H1 (cell line): ENCODE results near the gene NFKBIE. TPM values are rescaled to one million over a fixed set of nuclear protein-coding genes. Genes with fewer than 3 reads are reported as not detected.

Experiments
- CTCF ChIA-PET: fragments of 300-600 bp; sonication (Branson Sonifier 250); formaldehyde crosslinking; loops from one replicate; lab custom pipeline; 2021; ENCODE audit not compliant: partially characterized antibody; lab: Charles Lee
- POLR2A ChIA-PET: fragments of 300-600 bp; sonication (Branson Sonifier 250); formaldehyde crosslinking; loops from one replicate; lab custom pipeline; 2021; ENCODE audit warnings: inconsistent platforms; ENCODE audit not compliant: partially characterized antibody; lab: Charles Lee
- DNase-seq, 2 experiments: peaks; one replicate each; pipeline versions ENCODE4 v3.0.0 to v3.0.0-alpha.2; 2010 to 2022; ENCODE audit warnings: low spot score in 2 of 2, low read depth in 1 of 2, mixed read lengths in 1 of 2
- FAIRE-seq: peaks from 2 replicates; lab custom pipeline; 2011; peaks lifted over from hg19 to GRCh38; lab: Jason Lieb, UNC
- H2AFZ ChIP-seq: 2 replicates; pipeline ENCODE4 v1.8.1; 2012; ENCODE audit warnings: low read length, inconsistent platforms
- H2AK5ac ChIP-seq: 2 replicates; pipeline ENCODE4 v1.6.1; 2013; ENCODE audit warnings: low read depth, low read length
- H2BK120ac ChIP-seq: replicated peaks from 2 replicates; pipeline ENCODE3; 2013; ENCODE audit warnings: low read depth, low read length, inconsistent platforms
- H2BK12ac ChIP-seq: 2 replicates; pipeline ENCODE4 v1.6.1; 2013; ENCODE audit warnings: low read depth, low read length
- H2BK15ac ChIP-seq: 2 replicates; pipeline ENCODE4 v1.6.1; 2013; ENCODE audit warnings: low read length
- H2BK20ac ChIP-seq: 2 replicates; pipeline ENCODE4 v1.6.1; 2013; ENCODE audit warnings: low read length
- H2BK5ac ChIP-seq: 2 replicates; pipeline ENCODE4 v1.6.1; 2013; ENCODE audit warnings: low read depth, low read length
- H3K14ac ChIP-seq: 2 replicates; pipeline ENCODE4 v1.6.1; 2013; ENCODE audit warnings: inconsistent platforms; ENCODE audit not compliant: insufficient read length
- H3K18ac ChIP-seq: 2 replicates; pipeline ENCODE4 v1.6.1; 2013; ENCODE audit warnings: low read length; ENCODE audit errors: extremely low read depth
- H3K23ac ChIP-seq: 2 replicates; pipeline ENCODE4 v1.6.1; 2013; ENCODE audit warnings: inconsistent platforms; ENCODE audit not compliant: insufficient read length
- H3K23me2 ChIP-seq: 2 replicates; pipeline ENCODE4 v1.6.1; 2013; ENCODE audit warnings: low read depth, low read length
- H3K27ac ChIP-seq: 2 replicates; pipeline ENCODE4 v1.6.1; 2011; ENCODE audit warnings: low read depth, low read length, inconsistent platforms
- H3K27me3 ChIP-seq, 4 experiments: replicated peaks in 1 of 4; 1 replicate in 1 of 4; 2 replicates in 3 of 4; pipeline versions ENCODE4 v1.6.1 to v1.8.1; 2011 to 2013; ENCODE audit warnings: low read length in 3 of 4, mild to moderate bottlenecking in 3 of 4, inconsistent platforms in 2 of 4, mixed read lengths in 2 of 4, moderate library complexity in 1 of 4; ENCODE audit not compliant: control insufficient read depth in 3 of 4, insufficient read depth in 3 of 4; ENCODE audit errors: extremely low read depth in 1 of 4
- H3K36me3 ChIP-seq, 4 experiments: 2 replicates each; pipeline versions ENCODE4 v1.6.1 to v1.8.1; 2011 to 2013; ENCODE audit warnings: mild to moderate bottlenecking in 4 of 4, low read length in 3 of 4, moderate library complexity in 2 of 4, control low read depth in 1 of 4, inconsistent platforms in 1 of 4; ENCODE audit not compliant: insufficient read depth in 4 of 4, control insufficient read depth in 2 of 4
- H3K4ac ChIP-seq: replicated peaks from 2 replicates; pipeline ENCODE3; 2013; ENCODE audit warnings: low read length, low read depth, mixed read lengths, inconsistent platforms; ENCODE audit not compliant: insufficient read length
- H3K4me1 ChIP-seq, 4 experiments: replicated peaks in 1 of 4; 1 replicate in 1 of 4; 2 replicates in 3 of 4; pipeline versions ENCODE4 v1.6.1 to v1.8.1; 2011 to 2013; ENCODE audit warnings: low read length in 3 of 4, inconsistent platforms in 2 of 4, mixed read lengths in 1 of 4; ENCODE audit not compliant: insufficient read depth in 4 of 4, control insufficient read depth in 3 of 4
- H3K4me2 ChIP-seq, 2 experiments: 2 replicates each; pipeline versions ENCODE4 v1.6.1 to v1.8.1; 2011 to 2013; ENCODE audit warnings: low read depth in 2 of 2, low read length in 2 of 2, control low read depth in 1 of 2, inconsistent platforms in 1 of 2, mild to moderate bottlenecking in 1 of 2; ENCODE audit not compliant: insufficient read depth in 1 of 2
- H3K4me3 ChIP-seq, 4 experiments: fragments of 200-600, 300-600 bp in 1 of 4; sonication (generic), shearing (Covaris generic), sonication (Bioruptor Twin) in 1 of 4; 2 replicates each; pipeline versions ENCODE4 v1.5.1 to v1.8.1; 2011 to 2016; ENCODE audit warnings: low read length in 4 of 4, low read depth in 3 of 4, control low read depth in 2 of 4, inconsistent platforms in 2 of 4, mild to moderate bottlenecking in 2 of 4, mixed read lengths in 1 of 4, moderate library complexity in 1 of 4; ENCODE audit not compliant: insufficient read depth in 2 of 4; ENCODE audit errors: extremely low read depth in 1 of 4
- H3K56ac ChIP-seq: replicated peaks from 2 replicates; pipeline ENCODE3; 2013; ENCODE audit warnings: low read depth, mild to moderate bottlenecking, mixed read lengths, low read length, inconsistent platforms; ENCODE audit not compliant: insufficient read length
- H3K79me1 ChIP-seq: 2 replicates; pipeline ENCODE4 v1.6.1; 2013; ENCODE audit warnings: low read depth, low read length, control low read depth
- H3K79me2 ChIP-seq, 2 experiments: 2 replicates each; pipeline versions ENCODE4 v1.6.1 to v1.8.1; 2012 to 2013; ENCODE audit warnings: low read length in 2 of 2, mild to moderate bottlenecking in 2 of 2, inconsistent platforms in 1 of 2; ENCODE audit not compliant: insufficient read depth in 2 of 2, control insufficient read depth in 1 of 2
- H3K9ac ChIP-seq, 4 experiments: replicated peaks in 1 of 4; 1 replicate in 1 of 4; 2 replicates in 3 of 4; pipeline versions ENCODE4 v1.6.1 to v1.8.1; 2011 to 2013; ENCODE audit warnings: low read depth in 3 of 4, low read length in 3 of 4, control low read depth in 2 of 4, mild to moderate bottlenecking in 2 of 4, moderate library complexity in 2 of 4, inconsistent platforms in 1 of 4; ENCODE audit errors: extremely low read depth in 1 of 4
- H3K9me3 ChIP-seq, 2 experiments: 2 replicates each; pipeline versions ENCODE4 v1.6.1 to v1.8.1; 2012 to 2013; ENCODE audit warnings: mild to moderate bottlenecking in 2 of 2, moderate library complexity in 2 of 2, control low read depth in 1 of 2, inconsistent platforms in 1 of 2, low read depth in 1 of 2, low read length in 1 of 2, mixed read lengths in 1 of 2; ENCODE audit not compliant: insufficient read depth in 2 of 2
- H4K20me1 ChIP-seq, 2 experiments: replicated peaks in 1 of 2; 2 replicates each; pipeline versions ENCODE3 to v1.8.1; 2011 to 2013; ENCODE audit warnings: inconsistent platforms in 2 of 2, low read length in 2 of 2, mild to moderate bottlenecking in 1 of 2; ENCODE audit not compliant: insufficient read depth in 2 of 2, control insufficient read depth in 1 of 2
- H4K5ac ChIP-seq: 2 replicates; pipeline ENCODE4 v1.6.1; 2013; ENCODE audit warnings: low read length, low read depth, mixed read lengths, inconsistent platforms; ENCODE audit not compliant: insufficient read length
- H4K8ac ChIP-seq: 2 replicates; pipeline ENCODE4 v1.8.0; 2013; ENCODE audit warnings: mild to moderate bottlenecking, moderate library complexity, low read length, inconsistent platforms; ENCODE audit not compliant: insufficient read depth; ENCODE audit errors: extremely low read depth
- H4K91ac ChIP-seq: replicated peaks from 2 replicates; pipeline ENCODE3; 2013; ENCODE audit warnings: low read length, mixed read lengths, inconsistent platforms; ENCODE audit not compliant: insufficient read length
- CHD2 ChIP-seq: IDR thresholded peaks from 2 replicates; pipeline ENCODE4 v1.6.1; 2012; ENCODE audit warnings: low read length, improper control_type of control experiment
- KDM5A ChIP-seq: fragments of 200-600 bp; IDR thresholded peaks from 2 replicates; pipeline ENCODE4 v1.7.1; 2012; ENCODE audit warnings: mild to moderate bottlenecking, low read length, inconsistent platforms, mixed read lengths
- POLR2A ChIP-seq, 2 experiments: IDR thresholded peaks; 1 replicate in 1 of 2; 2 replicates in 1 of 2; pipeline ENCODE4 v1.6.1; 2011; ENCODE audit warnings: low read depth in 2 of 2, low read length in 2 of 2, mild to moderate bottlenecking in 2 of 2; ENCODE audit errors: control extremely low read depth in 1 of 2
- POLR2AphosphoS5 ChIP-seq: IDR thresholded peaks from 2 replicates; pipeline ENCODE4 v1.6.1; 2011; ENCODE audit warnings: low read depth, low read length
- RNF2 ChIP-seq: fragments of 200-900, 300-1000 bp; sonication (generic); IDR thresholded peaks from 2 replicates; pipeline ENCODE4 v1.7.1; 2016; ENCODE audit warnings: borderline replicate concordance, low read depth, mild to moderate bottlenecking, antibody characterized with exemption, low read length; ENCODE audit not compliant: poor library complexity, severe bottlenecking; ENCODE audit errors: missing control alignments
- RXRA ChIP-seq: IDR thresholded peaks from 2 replicates; pipeline ENCODE4 v1.6.1; 2011; ENCODE audit warnings: low read depth, mild to moderate bottlenecking, low read length, moderate library complexity; ENCODE audit not compliant: insufficient read depth
- SUZ12 ChIP-seq: fragments of 200-600 bp; sonication (generic); IDR thresholded peaks from 2 replicates; pipeline ENCODE4 v1.6.1; 2012; ENCODE audit warnings: mild to moderate bottlenecking, inconsistent platforms, low read length, moderate library complexity, mixed read lengths
- TAF7 ChIP-seq: optimal IDR thresholded peaks from 2 replicates; pipeline ENCODE3; 2011; ENCODE audit warnings: low read depth, mild to moderate bottlenecking, inconsistent platforms, low read length, moderate library complexity, borderline replicate concordance
- TBP ChIP-seq: IDR thresholded peaks from 2 replicates; pipeline ENCODE4 v1.6.1; 2011; ENCODE audit warnings: low read depth, low read length, improper control_type of control experiment
- TCF12 ChIP-seq: IDR thresholded peaks from 2 replicates; pipeline ENCODE4 v1.6.1; 2011; ENCODE audit warnings: low read depth, mild to moderate bottlenecking, low read length
- WGBS, 2 experiments: shearing (Covaris generic) in 1 of 2; methylation state at CpG; one replicate each; pipeline versions ENCODE4 v1.1.6 to v1.1.7; 2013 to 2015; ENCODE audit warnings: low lambda C conversion rate in 2 of 2, mixed read lengths in 2 of 2, inconsistent platforms in 1 of 2, low coverage in 1 of 2, missing lambda C conversion rate in 1 of 2; ENCODE audit not compliant: insufficient replicate concordance in 2 of 2, insufficient coverage in 1 of 2, insufficient read length in 1 of 2; ENCODE audit errors: extremely low coverage in 1 of 2, missing lambda C conversion rate in 1 of 2; 5-methylcytosine and 5-hydroxymethylcytosine counted together
- polyA plus RNA-seq, 7 experiments: library from polyadenylated mRNA; depleted of rRNA in 3 of 7; stranded (reverse) in 5 of 7; unstranded in 2 of 7; fragments of >200 nt in 5 of 7; fragments of 200-250 nt in 2 of 7; gene quantifications; 1 replicate in 5 of 7; 2 replicates in 1 of 7; 4 replicates in 1 of 7; pipeline versions ENCODE4 v1.2.1 to v1.2.3, GENCODE V29; 2011 to 2013; ENCODE audit warnings: missing spikeins in 2 of 7, mixed read lengths in 2 of 7
- total RNA-seq: library from RNA; stranded (reverse); fragmentation: NEBNext Ultra II Directional; extraction: Animal tissue kit (Norgen Biotek cat#: 25700); gene quantifications from 2 replicates; pipeline ENCODE4 v1.2.1, GENCODE V29; 2021
- TF ChIP-seq, protein P1 (sequence below): IDR thresholded peaks from 2 replicates; pipeline ENCODE4 v1.6.1; 2011; ENCODE audit warnings: low read depth, mild to moderate bottlenecking, low read length; ENCODE audit not compliant: insufficient read depth
- TF ChIP-seq, protein P2 (sequence below): IDR thresholded peaks from 2 replicates; pipeline ENCODE4 v1.6.1; 2011; ENCODE audit warnings: low read length, improper control_type of control experiment

The NFKBIE gene
- total and polyA plus RNA-seq, 2 of the 8 experiments (the other 6 are each of a cell fraction or from before 2014, with no cell fraction given), result 13.5 to 19.2 TPM

- POLR2A ChIA-PET, result interaction anchor here (1.0 to 5.6 kb wide), 20 partner anchors 12 to 150 kb away, joined by 3 to 80 read pairs (median 6); partner anchors contain the start of genes HSP90AB1, SLC29A1 and SLC35B2
- Histone ChIP-seq H3K27ac (no peak overlapping the region), H2AFZ (no peak overlapping the region), H3K4ac (no peak overlapping the region), H3K9ac (no peak overlapping the region), H3K4me1 (peaks cover 3 to 6% (median 3%) of the 10 kb centered on the region in 4 experiments), H2BK20ac (no peak overlapping the region), H3K4me3 (peak overlapping the region in 3 of 4 experiments; percentile 86 to 91 (median 89); a peak in 4 of 8 replicates), H3K23ac (no peak overlapping the region), H3K4me2 (peak overlapping the region; percentile 77 to 80; a peak in 3 of 4 replicates), H3K18ac (no peak overlapping the region), H2AK5ac (no peak overlapping the region), H3K14ac (no peak overlapping the region), H4K20me1 (peaks cover 0 to 2% of the 10 kb centered on the region in 2 experiments), H2BK5ac (no peak overlapping the region), H4K91ac (no peak overlapping the region), H2BK12ac (no peak overlapping the region), H3K27me3 (no peaks in the 10 kb centered on the region), H3K79me2 (peaks cover 0 to 13% of the 10 kb centered on the region in 2 experiments; a peak in 2 of 4 replicates), H2BK120ac (no peak overlapping the region), H2BK15ac (no peak overlapping the region), H4K5ac (no peak overlapping the region), H3K56ac (no peak overlapping the region), H3K9me3 (no peaks in the 10 kb centered on the region), H4K8ac (no peak overlapping the region), H3K79me1 (peaks cover 3% of the 10 kb centered on the region; the same call in 1 of the 2 replicates), H3K23me2 (peaks cover 4% of the 10 kb centered on the region), H3K36me3 (peaks cover 13 to 44% (median 36%) of the 10 kb centered on the region in 4 experiments)
- FAIRE-seq, result no peak
- no peak for DNase-seq
- 92% methylated on average over 3 of the region's 3 CpGs; no CpG with 5 or more reads in 1 of the 2 experiments for WGBS, 2 experiments
- CTCF ChIA-PET, result interaction anchor here (1.3 to 13.9 kb wide), 7 partner anchors 10 to 194 kb away, joined by 3 to 330 read pairs (median 14); partner anchors contain the start of genes NFKBIE and TMEM151B
- TF ChIP-seq SUZ12, result no peak
- no peak for TF ChIP-seq CHD2
- TF ChIP-seq RXRA, result no peak
- TF ChIP-seq POLR2A (IDR thresholded peaks at IDR 0.05; ENCODE audit: control extremely low read depth in 1 of 2, low read depth in 2 of 2, low read length in 2 of 2), result no peak
- TF ChIP-seq, protein P1, sequence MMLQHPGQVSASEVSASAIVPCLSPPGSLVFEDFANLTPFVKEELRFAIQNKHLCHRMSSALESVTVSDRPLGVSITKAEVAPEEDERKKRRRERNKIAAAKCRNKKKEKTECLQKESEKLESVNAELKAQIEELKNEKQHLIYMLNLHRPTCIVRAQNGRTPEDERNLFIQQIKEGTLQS, result no peak
- no peak for TF ChIP-seq TCF12
- TF ChIP-seq TAF7, result no peak
- TF ChIP-seq KDM5A, result no peak
- no peak for TF ChIP-seq RNF2
- TF ChIP-seq, protein P2, sequence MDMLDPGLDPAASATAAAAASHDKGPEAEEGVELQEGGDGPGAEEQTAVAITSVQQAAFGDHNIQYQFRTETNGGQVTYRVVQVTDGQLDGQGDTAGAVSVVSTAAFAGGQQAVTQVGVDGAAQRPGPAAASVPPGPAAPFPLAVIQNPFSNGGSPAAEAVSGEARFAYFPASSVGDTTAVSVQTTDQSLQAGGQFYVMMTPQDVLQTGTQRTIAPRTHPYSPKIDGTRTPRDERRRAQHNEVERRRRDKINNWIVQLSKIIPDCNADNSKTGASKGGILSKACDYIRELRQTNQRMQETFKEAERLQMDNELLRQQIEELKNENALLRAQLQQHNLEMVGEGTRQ, result no peak
- no peak for TF ChIP-seq POLR2AphosphoS5
- TF ChIP-seq TBP, result no peak
These were observed 46.4 kb upstream of the NFKBIE start for GRCh38 chr6:44311767-44312166.
